CD4-positive, CD25-positive, alpha-beta regulatory T cell (primary cell): Measurements from ENCODE around the gene ZNF77. TPM values are rescaled to one million over a fixed set of nuclear protein-coding genes. Genes with fewer than 3 reads are reported as not detected.
A peak's percentile ranks its signal among the peaks of the same experiment; 100 is the strongest.

Experiments
- ATAC-seq, 2 donors: fragments of 150-1000 bp; cut with Tn5 transposase; one replicate each; pipeline ENCODE4 v1.10.0; 2021; ENCODE audit warnings: low read depth in 2 of 2, moderate number of reproducible peaks in 2 of 2, moderate library complexity in 1 of 2
- DNase-seq, 3 donors: peaks; one replicate each; pipeline versions ENCODE4 v3.0.0 to v3.0.0-alpha.2; 2012 to 2022; ENCODE audit warnings: mixed read lengths in 1 of 3
- H3K27ac ChIP-seq: one replicate; pipeline ENCODE4 v1.7.0; 2013; ENCODE audit warnings: mild to moderate bottlenecking, low read length; ENCODE audit not compliant: insufficient read depth, poor library complexity, severe bottlenecking
- H3K27me3 ChIP-seq: one replicate; pipeline ENCODE4 v1.7.0; 2013; ENCODE audit warnings: low read length; ENCODE audit not compliant: control insufficient read depth, insufficient read depth
- H3K36me3 ChIP-seq: one replicate; pipeline ENCODE4 v1.7.0; 2013; ENCODE audit warnings: mild to moderate bottlenecking, low read length, moderate library complexity; ENCODE audit not compliant: control insufficient read depth, insufficient read depth
- H3K4me1 ChIP-seq: 2 replicates; pipeline ENCODE4 v1.7.0; 2013; ENCODE audit warnings: mild to moderate bottlenecking, low read length; ENCODE audit not compliant: insufficient read depth, control insufficient read depth, poor library complexity, severe bottlenecking
- H3K4me3 ChIP-seq: one replicate; pipeline ENCODE4 v1.7.0; 2013; ENCODE audit warnings: low read depth, mild to moderate bottlenecking, low read length, moderate library complexity
- H3K9me3 ChIP-seq, 2 experiments: 1 replicate in 1 of 2; 2 replicates in 1 of 2; pipeline ENCODE4 v1.7.0; 2013; ENCODE audit warnings: low read length in 2 of 2, mild to moderate bottlenecking in 1 of 2, moderate library complexity in 1 of 2; ENCODE audit not compliant: control insufficient read depth in 2 of 2
- H3K27ac Mint-ChIP-seq, 3 donors: one replicate each; pipeline ENCODE4 v1.8.0; 2020 to 2022; ENCODE audit warnings: mild to moderate bottlenecking in 3 of 3, mixed read lengths in 3 of 3, moderate library complexity in 2 of 3
- H3K27me3 Mint-ChIP-seq: one replicate; pipeline ENCODE4 v1.8.0; 2022; ENCODE audit warnings: mild to moderate bottlenecking, mixed read lengths
- H3K36me3 Mint-ChIP-seq: one replicate; pipeline ENCODE4 v1.8.0; 2020; ENCODE audit warnings: mixed read lengths
- H3K4me1 Mint-ChIP-seq, 4 donors: one replicate each; pipeline ENCODE4 v1.8.0; 2020 to 2022; ENCODE audit warnings: mixed read lengths in 4 of 4, mild to moderate bottlenecking in 1 of 4
- H3K4me3 Mint-ChIP-seq, 4 donors: one replicate each; pipeline ENCODE4 v1.8.0; 2020 to 2022; ENCODE audit warnings: mild to moderate bottlenecking in 4 of 4, mixed read lengths in 4 of 4, moderate library complexity in 3 of 4
- H3K9me3 Mint-ChIP-seq, 7 donors: one replicate each; pipeline ENCODE4 v1.8.0; 2020 to 2022; ENCODE audit warnings: mixed read lengths in 7 of 7, mild to moderate bottlenecking in 3 of 7, moderate library complexity in 2 of 7
- polyA plus RNA-seq, 4 donors: library from polyadenylated mRNA; unstranded; fragments of 300-500 nt; fragmentation: Illumina TruSeq; gene quantifications; one replicate each; pipeline ENCODE4 v1.2.3, GENCODE V29; 2021
- total RNA-seq: library from RNA; stranded (reverse); gene quantifications from one replicate; pipeline ENCODE4 v1.2.3, GENCODE V29; 2022

Gene ZNF77
- total and polyA plus RNA-seq, 5 donors from 2014 or later, result 0.48 to 3.0 (median 2.4) TPM

- DNase-seq (no peak), ATAC-seq (no peak)
- Mint-ChIP-seq H3K27me3 (no peaks in the 10 kb centered on the region), H3K36me3 (peaks cover 35% of the 10 kb centered on the region), H3K4me1 (peaks cover 0 to 4% (median 0%) of the 10 kb centered on the region in 4 donors), H3K27ac (no peak overlapping the region), H3K4me3 (peak overlapping the region in 1 of 4 donors; percentile 29), H3K9me3 (peaks cover 7 to 48% (median 15%) of the 10 kb centered on the region in 7 donors)
- H3K27ac ChIP-seq, result no peak overlapping the region
- H3K27me3 ChIP-seq, result no peaks in the 10 kb centered on the region
- no peak overlapping the region for H3K4me3 ChIP-seq
- H3K4me1 ChIP-seq, result no peaks in the 10 kb centered on the region
- peaks cover 31 to 40% of the 10 kb centered on the region in 2 experiments for H3K9me3 ChIP-seq
- H3K36me3 ChIP-seq, result peaks cover 30% of the 10 kb centered on the region
These were observed 11.3 kb downstream of the ZNF77 start for GRCh38 chr19:2933490-2933910.

GRCh38 chr19:2927032-2927430, 17.7 kb downstream of the ZNF77 start:
- H3K4me3 ChIP-seq, result no peak overlapping the region
- ATAC-seq (no peak), DNase-seq (no peak)
- H3K9me3 ChIP-seq, result peaks cover 6 to 8% of the 10 kb centered on the region in 2 experiments
- H3K4me1 ChIP-seq, result no peaks in the 10 kb centered on the region
- Mint-ChIP-seq H3K27ac (no peak overlapping the region), H3K4me1 (peaks cover 0 to 4% (median 0%) of the 10 kb centered on the region in 4 donors), H3K36me3 (peaks cover 10% of the 10 kb centered on the region), H3K9me3 (peaks cover 5 to 15% (median 9%) of the 10 kb centered on the region in 7 donors), H3K4me3 (no peak overlapping the region), H3K27me3 (no peaks in the 10 kb centered on the region)
- no peaks in the 10 kb centered on the region for H3K36me3 ChIP-seq
- H3K27ac ChIP-seq, result no peak overlapping the region
- H3K27me3 ChIP-seq, result no peaks in the 10 kb centered on the region

- Histone ChIP-seq H3K4me1 (no peaks in the 10 kb centered on the region), H3K4me3 (no peak overlapping the region), H3K27me3 (no peaks in the 10 kb centered on the region), H3K36me3 (no peaks in the 10 kb centered on the region), H3K9me3 (peaks cover 4 to 5% of the 10 kb centered on the region in 2 experiments), H3K27ac (no peak overlapping the region)
- DNase-seq (no peak), ATAC-seq (no peak)
- peaks cover 0 to 2% (median 0%) of the 10 kb centered on the region in 4 donors for H3K4me1 Mint-ChIP-seq
- H3K36me3 Mint-ChIP-seq, result peaks cover 8% of the 10 kb centered on the region
- no peaks in the 10 kb centered on the region for H3K27me3 Mint-ChIP-seq
- no peak overlapping the region for H3K27ac Mint-ChIP-seq
- H3K9me3 Mint-ChIP-seq, result peaks cover 5 to 13% (median 7%) of the 10 kb centered on the region in 7 donors
- H3K4me3 Mint-ChIP-seq, result no peak overlapping the region
These were observed 18.3 kb downstream of the ZNF77 start for GRCh38 chr19:2926341-2927031.

GRCh38 chr19:2923510-2923909, 21.3 kb downstream of the ZNF77 start:
- H3K9me3 ChIP-seq, result peaks cover 4 to 5% of the 10 kb centered on the region in 2 experiments
- H3K4me3 Mint-ChIP-seq, result no peak overlapping the region
- peaks cover 0 to 11% (median 0%) of the 10 kb centered on the region in 7 donors for H3K9me3 Mint-ChIP-seq
- H3K36me3 ChIP-seq, result peaks cover 6% of the 10 kb centered on the region
- ATAC-seq, result no peak
- peaks cover 5% of the 10 kb centered on the region for H3K36me3 Mint-ChIP-seq
- DNase-seq, result no peak
- no peaks in the 10 kb centered on the region for H3K4me1 ChIP-seq
- H3K4me3 ChIP-seq, result no peak overlapping the region
- H3K4me1 Mint-ChIP-seq, result no peaks in the 10 kb centered on the region
- peak overlapping the region in 1 of 3 donors; percentile 75 for H3K27ac Mint-ChIP-seq
- H3K27ac ChIP-seq, result no peak overlapping the region
- no peaks in the 10 kb centered on the region for H3K27me3 ChIP-seq
- no peaks in the 10 kb centered on the region for H3K27me3 Mint-ChIP-seq

- Mint-ChIP-seq H3K27me3 (no peaks in the 10 kb centered on the region), H3K4me3 (no peak overlapping the region), H3K36me3 (peaks cover 8% of the 10 kb centered on the region), H3K4me1 (no peaks in the 10 kb centered on the region), H3K27ac (no peak overlapping the region), H3K9me3 (peaks cover 0 to 11% (median 0%) of the 10 kb centered on the region in 7 donors)
- no peaks in the 10 kb centered on the region for H3K4me1 ChIP-seq
- H3K27me3 ChIP-seq, result no peaks in the 10 kb centered on the region
- ATAC-seq, result no peak
- H3K27ac ChIP-seq, result no peak overlapping the region
- H3K9me3 ChIP-seq, result peaks cover 6 to 11% of the 10 kb centered on the region in 2 experiments
- H3K4me3 ChIP-seq, result no peak overlapping the region
- no peak for DNase-seq
- peaks cover 7% of the 10 kb centered on the region for H3K36me3 ChIP-seq
These were observed 21.8 kb downstream of the ZNF77 start for GRCh38 chr19:2922987-2923386.

GRCh38 chr19:2917275-2918184, 27.2 kb downstream of the ZNF77 start:
- H3K27ac ChIP-seq, result no peak overlapping the region
- Mint-ChIP-seq H3K9me3 (peaks cover 0 to 29% (median 8%) of the 10 kb centered on the region in 7 donors), H3K36me3 (peaks cover 37% of the 10 kb centered on the region), H3K4me1 (peaks cover 0 to 4% (median 0%) of the 10 kb centered on the region in 4 donors), H3K4me3 (no peak overlapping the region), H3K27ac (no peak overlapping the region), H3K27me3 (no peaks in the 10 kb centered on the region)
- ATAC-seq, result no peak
- peaks cover 41% of the 10 kb centered on the region for H3K36me3 ChIP-seq
- no peak for DNase-seq
- no peaks in the 10 kb centered on the region for H3K27me3 ChIP-seq
- H3K9me3 ChIP-seq, result peaks cover 34 to 39% of the 10 kb centered on the region in 2 experiments
- H3K4me3 ChIP-seq, result no peak overlapping the region
- no peaks in the 10 kb centered on the region for H3K4me1 ChIP-seq

- Mint-ChIP-seq H3K27me3 (no peaks in the 10 kb centered on the region), H3K36me3 (peaks cover 35% of the 10 kb centered on the region), H3K27ac (no peak overlapping the region), H3K4me3 (no peak overlapping the region), H3K4me1 (peaks cover 6 to 24% (median 7%) of the 10 kb centered on the region in 4 donors), H3K9me3 (peaks cover 0 to 12% (median 6%) of the 10 kb centered on the region in 7 donors)
- no peaks in the 10 kb centered on the region for H3K4me1 ChIP-seq
- H3K9me3 ChIP-seq, result peaks cover 21 to 25% of the 10 kb centered on the region in 2 experiments
- H3K27me3 ChIP-seq, result no peaks in the 10 kb centered on the region
- ATAC-seq (no peak), DNase-seq (no peak)
- peaks cover 27% of the 10 kb centered on the region for H3K36me3 ChIP-seq
- H3K27ac ChIP-seq, result no peak overlapping the region
- H3K4me3 ChIP-seq, result no peak overlapping the region
These were observed 32.5 kb downstream of the ZNF77 start for GRCh38 chr19:2912306-2912705.
